MCF 10A (cell line): ENCODE data around the gene ABCA12. TPM values are rescaled to one million over a fixed set of nuclear protein-coding genes. Genes with fewer than 3 reads are reported as not detected.

ENCODE experiments used
- BruUV-seq: library from RNA; stranded (reverse); fragments of 400-500 nt; replicated peaks from 2 replicates; lab custom pipeline; 2021; lab: Mats Ljungman, UMichigan
- CTCF ChIA-PET: fragments of 300-600 bp; sonication (Branson Sonifier 250); formaldehyde crosslinking; extraction: SDS; loops from one replicate; lab custom pipeline; 2021; ENCODE audit warnings: antibody characterized with exemption, inconsistent platforms; lab: Yijun Ruan, JAX
- POLR2A ChIA-PET: fragments of 300-600, 350-650 bp; sonication (Branson Sonifier 250); formaldehyde crosslinking; extraction: SDS; loops from one replicate; lab custom pipeline; 2020; ENCODE audit warnings: antibody characterized with exemption, inconsistent platforms; lab: Yijun Ruan, JAX
- DNase-seq: peaks from one replicate; pipeline ENCODE4 v3.0.0-alpha.2; 2018; ENCODE audit not compliant: unreplicated experiment
- H3K27ac Mint-ChIP-seq: one replicate; pipeline ENCODE4 v1.8.0; 2022; ENCODE audit warnings: mild to moderate bottlenecking, low read depth, mixed read lengths; ENCODE audit not compliant: unreplicated experiment
- H3K27me3 Mint-ChIP-seq: one replicate; pipeline ENCODE4 v1.8.0; 2022; ENCODE audit warnings: mixed read lengths; ENCODE audit not compliant: insufficient read depth, unreplicated experiment
- H3K36me3 Mint-ChIP-seq: one replicate; pipeline ENCODE4 v1.8.0; 2022; ENCODE audit warnings: mild to moderate bottlenecking, moderate library complexity, mixed read lengths; ENCODE audit not compliant: insufficient read depth, unreplicated experiment
- H3K4me1 Mint-ChIP-seq: one replicate; pipeline ENCODE4 v1.8.0; 2022; ENCODE audit warnings: mixed read lengths; ENCODE audit not compliant: insufficient read depth, unreplicated experiment
- H3K4me3 Mint-ChIP-seq: one replicate; pipeline ENCODE4 v1.8.0; 2022; ENCODE audit warnings: mild to moderate bottlenecking, moderate library complexity, mixed read lengths; ENCODE audit not compliant: unreplicated experiment
- H3K9me3 Mint-ChIP-seq: one replicate; pipeline ENCODE4 v1.8.0; 2022; ENCODE audit warnings: mixed read lengths; ENCODE audit not compliant: unreplicated experiment
- CTCF ChIP-seq: fragments of 200-600 bp; IDR thresholded peaks from one replicate; pipeline ENCODE4 v1.8.0; 2022; ENCODE audit warnings: antibody characterized with exemption, mild to moderate bottlenecking; ENCODE audit not compliant: unreplicated experiment
- intact Hi-C: fragments of 100-400 bp; cut with micrococcal nuclease; formaldehyde crosslinking; loops from 2 replicates; pipeline ENCODE4 v1.14.1; 2022
- total RNA-seq: library from RNA; stranded (reverse); gene quantifications from 2 replicates; pipeline ENCODE4 v1.2.3, GENCODE V29; 2022

ABCA12 gene
- total RNA-seq, 1 experiment from 2014 or later: 37.8 TPM

- POLR2A ChIA-PET: interaction anchor here (1.3 to 3.2 kb wide), 2 partner anchors 26 kb away, joined by 3 to 25 read pairs; partner anchors contain the start of gene ABCA12
- Mint-ChIP-seq H3K4me3 (no peak overlapping the region), H3K9me3 (no peaks in the 10 kb centered on the region), H3K27me3 (no peaks in the 10 kb centered on the region), H3K27ac (no peak overlapping the region), H3K36me3 (peaks cover 20% of the 10 kb centered on the region), H3K4me1 (peaks cover 17% of the 10 kb centered on the region)
- intact Hi-C loops: no loop called here
- no TSS peak for BruUV-seq
- CTCF ChIA-PET: no interaction called here
- no peak for TF ChIP-seq CTCF
- no peak for DNase-seq
These were observed 27.5 kb downstream of the ABCA12 start for GRCh38 chr2:215110918-215111317.

- ChIA-PET POLR2A (interaction anchor here (0.6 to 7.9 kb wide), 14 partner anchors 9 to 299 kb away, joined by 3 to 207 read pairs (median 5); partner anchors contain the start of genes ABCA12 and ATIC), CTCF (interaction anchor here (0.5 to 1.3 kb wide), 7 partner anchors 13 to 292 kb away, joined by 3 to 4 read pairs (median 3); partner anchors contain the start of gene ABCA12)
- no TSS peak for BruUV-seq
- Mint-ChIP-seq H3K27ac (peak overlapping the region; percentile 66), H3K4me3 (no peak overlapping the region), H3K27me3 (no peaks in the 10 kb centered on the region), H3K4me1 (peaks cover 41% of the 10 kb centered on the region), H3K36me3 (peaks cover 16% of the 10 kb centered on the region), H3K9me3 (no peaks in the 10 kb centered on the region)
- intact Hi-C loops: loop anchor here (5.0 kb wide), 1 partner anchor 160 kb away; no protein-coding TSS in a partner anchor
- no peak for TF ChIP-seq CTCF
- DNase-seq: peak; percentile 63
These were observed 31.0 kb downstream of the ABCA12 start for GRCh38 chr2:215107216-215108056.

- DNase-seq: peak; percentile 93
- no peaks in the 10 kb centered on the region for H3K9me3 Mint-ChIP-seq
- TF ChIP-seq CTCF: no peak
- peak overlapping the region; percentile 84 for H3K27ac Mint-ChIP-seq
- H3K27me3 Mint-ChIP-seq: no peaks in the 10 kb centered on the region
- BruUV-seq: no TSS peak
- H3K36me3 Mint-ChIP-seq: peaks cover 9% of the 10 kb centered on the region
- intact Hi-C loops: loop anchor here (1.0 to 5.0 kb wide), 3 partner anchors 33 to 162 kb away; partner anchors contain the start of gene ABCA12
- CTCF ChIA-PET: interaction anchor here (0.8 to 1.3 kb wide), 2 partner anchors 31 to 165 kb away, joined by 3 read pairs; no protein-coding TSS in a partner anchor
- POLR2A ChIA-PET: interaction anchor here (0.6 to 7.9 kb wide), 29 partner anchors 9 to 1020 kb away, joined by 3 to 207 read pairs (median 4); partner anchors contain the start of genes ABCA12 and ATIC
- H3K4me3 Mint-ChIP-seq: peak overlapping the region; percentile 30
- H3K4me1 Mint-ChIP-seq: peaks cover 41% of the 10 kb centered on the region
These were observed 32.6 kb downstream of the ABCA12 start for GRCh38 chr2:215105607-215106354.
